HEK293 (cell line): Measurements from ENCODE around the gene CTNNB1.

Experiments used
- CTCF ChIA-PET: fragments of 350-600 bp; formaldehyde crosslinking; extraction: SDS; loops from one replicate; lab custom pipeline; 2021; ENCODE audit warnings: antibody characterized with exemption; lab: Yijun Ruan, JAX
- POLR2A ChIA-PET: fragments of 300-600 bp; formaldehyde crosslinking; extraction: SDS; loops from one replicate; lab custom pipeline; 2020; ENCODE audit warnings: antibody characterized with exemption, inconsistent platforms; lab: Yijun Ruan, JAX
- H3K27ac ChIP-seq: fragments of 200-500 bp; sonication (Bioruptor generic); 2 replicates; pipeline ENCODE4 v1.5.1; 2014; ENCODE audit warnings: low read depth, low read length, control low read depth, inconsistent platforms; ENCODE audit errors: extremely low read depth
- H3K36me3 ChIP-seq, 2 experiments: fragments of 200-500 bp in 1 of 2; sonication (Bioruptor generic) in 1 of 2; 1 replicate in 1 of 2; 2 replicates in 1 of 2; pipeline ENCODE4 v1.5.1; 2014 to 2017; ENCODE audit warnings: inconsistent platforms in 2 of 2, low read length in 2 of 2; ENCODE audit not compliant: control insufficient read depth in 2 of 2, insufficient read depth in 1 of 2
- H3K4me1 ChIP-seq: fragments of 200-500 bp; sonication (Bioruptor generic); 2 replicates; pipeline ENCODE4 v1.5.1; 2014; ENCODE audit warnings: mild to moderate bottlenecking, low read length, inconsistent platforms; ENCODE audit not compliant: control insufficient read depth, insufficient read depth
- H3K4me3 ChIP-seq: 2 replicates; pipeline ENCODE4 v1.5.1; 2011; ENCODE audit warnings: low read depth, mild to moderate bottlenecking, control low read depth, low read length, moderate library complexity
- H3K9me3 ChIP-seq: fragments of 200-500 bp; sonication (Bioruptor generic); 2 replicates; pipeline ENCODE4 v1.5.1; 2014; ENCODE audit warnings: low read depth, low read length, inconsistent platforms; ENCODE audit not compliant: control insufficient read depth, insufficient read depth
- AEBP2 ChIP-seq: fragments of 450-650 bp; formaldehyde crosslinking; IDR thresholded peaks from 2 replicates; pipeline ENCODE4 v1.5.1; 2016; ENCODE audit warnings: missing biosample characterization, missing genetic modification characterization, borderline replicate concordance
- EGR2 ChIP-seq: fragments of 450-650 bp; formaldehyde crosslinking; IDR thresholded peaks from 2 replicates; pipeline ENCODE4 v1.5.1; 2016; ENCODE audit warnings: low read depth, missing biosample characterization, missing genetic modification characterization
- MZF1 ChIP-seq: fragments of 450-650 bp; formaldehyde crosslinking; IDR thresholded peaks from 2 replicates; pipeline ENCODE4 v1.5.1; 2017; ENCODE audit warnings: missing biosample characterization, missing genetic modification characterization, borderline replicate concordance
- YY2 ChIP-seq: fragments of 450-650 bp; formaldehyde crosslinking; IDR thresholded peaks from 2 replicates; pipeline ENCODE4 v1.5.1; 2016; ENCODE audit warnings: missing biosample characterization, missing genetic modification characterization
- ZBTB17 ChIP-seq: fragments of 450-650 bp; formaldehyde crosslinking; IDR thresholded peaks from 2 replicates; pipeline ENCODE4 v1.5.1; 2016; ENCODE audit warnings: missing biosample characterization, missing genetic modification characterization
- ZBTB8A ChIP-seq: fragments of 450-650 bp; formaldehyde crosslinking; IDR thresholded peaks from 2 replicates; pipeline ENCODE4 v1.5.1; 2016; ENCODE audit warnings: missing biosample characterization, missing genetic modification characterization
- ZFP69B ChIP-seq: fragments of 450-650 bp; formaldehyde crosslinking; IDR thresholded peaks from 2 replicates; pipeline ENCODE4 v1.5.1; 2016; ENCODE audit warnings: missing biosample characterization, missing genetic modification characterization
- ZIC2 ChIP-seq: fragments of 450-650 bp; formaldehyde crosslinking; IDR thresholded peaks from 2 replicates; pipeline ENCODE4 v1.5.1; 2016; ENCODE audit warnings: missing biosample characterization, missing genetic modification characterization
- ZNF112 ChIP-seq: fragments of 450-650 bp; formaldehyde crosslinking; IDR thresholded peaks from 2 replicates; pipeline ENCODE4 v1.5.0; 2017; ENCODE audit warnings: missing biosample characterization, missing genetic modification characterization
- ZNF18 ChIP-seq: fragments of 450-650 bp; formaldehyde crosslinking; IDR thresholded peaks from 2 replicates; pipeline ENCODE4 v1.5.1; 2016; ENCODE audit warnings: missing biosample characterization, missing genetic modification characterization
- ZNF311 ChIP-seq: fragments of 450-650 bp; formaldehyde crosslinking; IDR thresholded peaks from 2 replicates; pipeline ENCODE4 v1.5.1; 2017; ENCODE audit warnings: missing biosample characterization, missing genetic modification characterization, borderline replicate concordance
- ZNF660 ChIP-seq: fragments of 450-650 bp; IDR thresholded peaks from 2 replicates; pipeline ENCODE4 v1.5.1; 2018; ENCODE audit warnings: missing biosample characterization, mild to moderate bottlenecking, missing genetic modification characterization
- ZNF707 ChIP-seq: fragments of 450-650 bp; formaldehyde crosslinking; IDR thresholded peaks from 2 replicates; pipeline ENCODE4 v1.5.1; 2016; ENCODE audit warnings: missing biosample characterization, missing genetic modification characterization
- ZNF791 ChIP-seq: fragments of 450-650 bp; formaldehyde crosslinking; IDR thresholded peaks from 2 replicates; pipeline ENCODE4 v1.5.1; 2016; ENCODE audit warnings: missing biosample characterization, missing genetic modification characterization

CTNNB1 gene

GRCh38 chr3:41247055-41248004 lies 48.0 kb downstream of the CTNNB1 start:
- Histone ChIP-seq H3K9me3 (no peaks in the 10 kb centered on the region), H3K4me3 (no peak overlapping the region), H3K4me1 (no peaks in the 10 kb centered on the region), H3K36me3 (peaks cover 0 to 5% of the 10 kb centered on the region in 2 experiments; a peak in 1 of 3 replicates), H3K27ac (no peak overlapping the region)
- CTCF ChIA-PET: no interaction called here
- POLR2A ChIA-PET: interaction anchor here (0.6 kb wide), 1 partner anchor 715 kb away, joined by 6 read pairs; the partner anchor contains the start of gene ULK4
- TF ChIP-seq EGR2 (tag by site-specific recombination): 0 out of 2 replicates have a peak, but pooled peaks have one; percentile 14
- no peak for TF ChIP-seq ZFP69B (tag by site-specific recombination)

- H3K4me3 ChIP-seq: no peak overlapping the region
- no peaks in the 10 kb centered on the region for H3K9me3 ChIP-seq
- no peak overlapping the region for H3K27ac ChIP-seq
- H3K36me3 ChIP-seq: peaks cover 0 to 5% of the 10 kb centered on the region in 2 experiments; a peak in 1 of 3 replicates
- POLR2A ChIA-PET: no interaction called here
- TF ChIP-seq MZF1 (tag by site-specific recombination): no peak
- no peak for TF ChIP-seq ZBTB17 (tag by site-specific recombination)
- CTCF ChIA-PET: interaction anchor here (0.6 kb wide), 1 partner anchor 63 kb away, joined by 3 read pairs; no protein-coding TSS in a partner anchor
- no peaks in the 10 kb centered on the region for H3K4me1 ChIP-seq
Observed at GRCh38 chr3:41248525-41248924, 49.2 kb downstream of the CTNNB1 start.

- no peak overlapping the region for H3K27ac ChIP-seq
- peaks cover 0 to 5% of the 10 kb centered on the region in 2 experiments; a peak in 1 of 3 replicates for H3K36me3 ChIP-seq
- no peak overlapping the region for H3K4me3 ChIP-seq
- H3K4me1 ChIP-seq: no peaks in the 10 kb centered on the region
- TF ChIP-seq ZNF112 (tag by site-specific recombination) (no peak), ZIC2 (tag by site-specific recombination) (0 out of 2 replicates have a peak, but pooled peaks have one; percentile 21)
- H3K9me3 ChIP-seq: no peaks in the 10 kb centered on the region
- ChIA-PET CTCF (no interaction called here), POLR2A (no interaction called here)
Observed at GRCh38 chr3:41249318-41249717, 50.0 kb downstream of the CTNNB1 start.

GRCh38 chr3:41250825-41251224 lies 51.5 kb downstream of the CTNNB1 start:
- no peaks in the 10 kb centered on the region for H3K9me3 ChIP-seq
- ChIA-PET POLR2A (no interaction called here), CTCF (no interaction called here)
- no peaks in the 10 kb centered on the region for H3K4me1 ChIP-seq
- H3K4me3 ChIP-seq: no peak overlapping the region
- peaks cover 0 to 2% of the 10 kb centered on the region in 2 experiments; a peak in 1 of 3 replicates for H3K36me3 ChIP-seq
- no peak overlapping the region for H3K27ac ChIP-seq
- no peak for TF ChIP-seq ZNF791 (tag by site-specific recombination)
- TF ChIP-seq ZNF660 (tag by site-specific recombination): no peak
- TF ChIP-seq ZNF18: no peak
- TF ChIP-seq ZNF707 (tag by site-specific recombination): no peak
- no peak for TF ChIP-seq MZF1 (tag by site-specific recombination)
- TF ChIP-seq ZNF311 (tag by site-specific recombination): no peak
- no peak for TF ChIP-seq ZBTB8A
- TF ChIP-seq YY2: no peak
- no peak for TF ChIP-seq AEBP2 (tag by site-specific recombination)
- TF ChIP-seq, all 188 proteins: peak for 0
